Testis (tissue), 2 donors: Measurements from ENCODE around the gene ERGIC3.

Experiments used
- CTCF ChIP-seq, 3 experiments: fragments of 450-650 bp in 2 of 3; fragments of 200-600 bp in 1 of 3; sonication (generic) in 1 of 3; IDR thresholded peaks; one replicate each; pipeline ENCODE4 v1.5.1; 2016 to 2019; ENCODE audit warnings: antibody characterized with exemption in 3 of 3, mild to moderate bottlenecking in 2 of 3, moderate library complexity in 1 of 3
- POLR2A ChIP-seq: fragments of 450-650 bp; IDR thresholded peaks from one replicate; pipeline ENCODE4 v1.6.1; 2017; ENCODE audit warnings: antibody characterized with exemption, mild to moderate bottlenecking, moderate library complexity

- TF ChIP-seq CTCF (IDR thresholded peaks at IDR 0.05) (no peak), POLR2A (no peak)
Measured at GRCh38 chr20:35598899-35599775, 57.3 kb downstream of the ERGIC3 start.
